CD4-positive, CD25-positive, alpha-beta regulatory T cell (primary cell): ENCODE results near the gene TEX11. TPM values are rescaled to one million over a fixed set of nuclear protein-coding genes. Genes with fewer than 3 reads are reported as not detected.
"Not testable (repeated sequence)": the region's sequence is repeated elsewhere in the genome, so short reads cannot be mapped to it uniquely, and the experiment has no call there.

ENCODE experiments used
- ATAC-seq, 2 donors: fragments of 150-1000 bp; cut with Tn5 transposase; one replicate each; pipeline ENCODE4 v1.10.0; 2021; ENCODE audit warnings: low read depth in 2 of 2, moderate number of reproducible peaks in 2 of 2, moderate library complexity in 1 of 2
- DNase-seq, 3 donors: peaks; one replicate each; pipeline versions ENCODE4 v3.0.0 to v3.0.0-alpha.2; 2012 to 2022; ENCODE audit warnings: mixed read lengths in 1 of 3
- H3K27ac ChIP-seq: one replicate; pipeline ENCODE4 v1.7.0; 2013; ENCODE audit warnings: mild to moderate bottlenecking, low read length; ENCODE audit not compliant: insufficient read depth, poor library complexity, severe bottlenecking
- H3K27me3 ChIP-seq: one replicate; pipeline ENCODE4 v1.7.0; 2013; ENCODE audit warnings: low read length; ENCODE audit not compliant: control insufficient read depth, insufficient read depth
- H3K36me3 ChIP-seq: one replicate; pipeline ENCODE4 v1.7.0; 2013; ENCODE audit warnings: mild to moderate bottlenecking, low read length, moderate library complexity; ENCODE audit not compliant: control insufficient read depth, insufficient read depth
- H3K4me1 ChIP-seq: 2 replicates; pipeline ENCODE4 v1.7.0; 2013; ENCODE audit warnings: mild to moderate bottlenecking, low read length; ENCODE audit not compliant: insufficient read depth, control insufficient read depth, poor library complexity, severe bottlenecking
- H3K4me3 ChIP-seq: one replicate; pipeline ENCODE4 v1.7.0; 2013; ENCODE audit warnings: low read depth, mild to moderate bottlenecking, low read length, moderate library complexity
- H3K9me3 ChIP-seq, 2 experiments: 1 replicate in 1 of 2; 2 replicates in 1 of 2; pipeline ENCODE4 v1.7.0; 2013; ENCODE audit warnings: low read length in 2 of 2, mild to moderate bottlenecking in 1 of 2, moderate library complexity in 1 of 2; ENCODE audit not compliant: control insufficient read depth in 2 of 2
- H3K27ac Mint-ChIP-seq, 3 donors: one replicate each; pipeline ENCODE4 v1.8.0; 2020 to 2022; ENCODE audit warnings: mild to moderate bottlenecking in 3 of 3, mixed read lengths in 3 of 3, moderate library complexity in 2 of 3
- H3K27me3 Mint-ChIP-seq: one replicate; pipeline ENCODE4 v1.8.0; 2022; ENCODE audit warnings: mild to moderate bottlenecking, mixed read lengths
- H3K36me3 Mint-ChIP-seq: one replicate; pipeline ENCODE4 v1.8.0; 2020; ENCODE audit warnings: mixed read lengths
- H3K4me1 Mint-ChIP-seq, 4 donors: one replicate each; pipeline ENCODE4 v1.8.0; 2020 to 2022; ENCODE audit warnings: mixed read lengths in 4 of 4, mild to moderate bottlenecking in 1 of 4
- H3K4me3 Mint-ChIP-seq, 4 donors: one replicate each; pipeline ENCODE4 v1.8.0; 2020 to 2022; ENCODE audit warnings: mild to moderate bottlenecking in 4 of 4, mixed read lengths in 4 of 4, moderate library complexity in 3 of 4
- H3K9me3 Mint-ChIP-seq, 7 donors: one replicate each; pipeline ENCODE4 v1.8.0; 2020 to 2022; ENCODE audit warnings: mixed read lengths in 7 of 7, mild to moderate bottlenecking in 3 of 7, moderate library complexity in 2 of 7
- polyA plus RNA-seq, 4 donors: library from polyadenylated mRNA; unstranded; fragments of 300-500 nt; fragmentation: Illumina TruSeq; gene quantifications; one replicate each; pipeline ENCODE4 v1.2.3, GENCODE V29; 2021
- total RNA-seq: library from RNA; stranded (reverse); gene quantifications from one replicate; pipeline ENCODE4 v1.2.3, GENCODE V29; 2022

Gene TEX11
- total and polyA plus RNA-seq, 5 donors from 2014 or later: not detected

DNA sequence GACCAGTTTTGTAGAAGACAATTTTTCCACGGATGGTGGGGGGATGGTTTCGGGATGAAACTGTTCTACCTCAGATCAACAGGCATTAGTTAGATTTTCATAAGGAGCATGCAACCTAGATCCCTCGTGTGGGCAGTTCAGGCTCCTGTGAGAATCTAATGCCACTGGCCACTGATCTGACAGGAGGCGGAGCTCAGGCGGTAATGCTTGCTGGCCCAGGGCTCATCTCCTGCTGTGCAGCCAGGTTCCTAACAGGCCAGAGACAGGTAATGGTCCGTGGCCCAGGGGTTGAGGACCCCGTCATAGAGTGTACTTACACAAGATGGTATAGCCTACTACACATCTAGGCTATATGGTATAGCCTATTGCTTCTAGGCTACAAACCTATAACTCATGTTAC is 7.0 kb downstream of the TEX11 start:
- H3K9me3 Mint-ChIP-seq: peaks cover 0 to 4% (median 0%) of the 10 kb centered on the region in 7 donors
- DNase-seq: no peak
- H3K27ac Mint-ChIP-seq: no peak overlapping the region
- no peak for ATAC-seq
- Histone ChIP-seq H3K4me1 (no peaks in the 10 kb centered on the region), H3K27me3 (no peaks in the 10 kb centered on the region), H3K36me3 (no peaks in the 10 kb centered on the region), H3K27ac (no peak overlapping the region), H3K9me3 (no peaks in the 10 kb centered on the region), H3K4me3 (no peak overlapping the region)
- peaks cover 4% of the 10 kb centered on the region for H3K27me3 Mint-ChIP-seq
- H3K4me1 Mint-ChIP-seq: no peaks in the 10 kb centered on the region
- no peaks in the 10 kb centered on the region for H3K36me3 Mint-ChIP-seq
- no peak overlapping the region for H3K4me3 Mint-ChIP-seq

GRCh38 chrX:70890441-70890840 is 18.1 kb downstream of the TEX11 start:
- not testable (repeated sequence) for H3K9me3 ChIP-seq, H3K36me3 Mint-ChIP-seq, H3K9me3 Mint-ChIP-seq, H3K4me1 ChIP-seq, H3K4me1 Mint-ChIP-seq, H3K27me3 ChIP-seq, H3K4me3 Mint-ChIP-seq, ATAC-seq, H3K4me3 ChIP-seq, H3K27ac ChIP-seq, H3K27ac Mint-ChIP-seq, DNase-seq, H3K36me3 ChIP-seq
- H3K27me3 Mint-ChIP-seq: peaks cover 31% of the 10 kb centered on the region

- DNase-seq (no peak), ATAC-seq (no peak)
- no peaks in the 10 kb centered on the region for H3K27me3 ChIP-seq
- no peaks in the 10 kb centered on the region for H3K36me3 Mint-ChIP-seq
- H3K27ac Mint-ChIP-seq: no peak overlapping the region
- H3K4me3 ChIP-seq: no peak overlapping the region
- H3K4me3 Mint-ChIP-seq: no peak overlapping the region
- H3K9me3 ChIP-seq: no peaks in the 10 kb centered on the region
- H3K4me1 ChIP-seq: no peaks in the 10 kb centered on the region
- H3K36me3 ChIP-seq: no peaks in the 10 kb centered on the region
- H3K27ac ChIP-seq: no peak overlapping the region
- peaks cover 5% of the 10 kb centered on the region for H3K27me3 Mint-ChIP-seq
- H3K9me3 Mint-ChIP-seq: no peaks in the 10 kb centered on the region
- H3K4me1 Mint-ChIP-seq: peaks cover 0 to 2% (median 0%) of the 10 kb centered on the region in 4 donors
Measured at GRCh38 chrX:70878902-70879301, 29.6 kb downstream of the TEX11 start.

- ATAC-seq: no peak
- Histone ChIP-seq H3K4me1 (no peaks in the 10 kb centered on the region), H3K27ac (no peak overlapping the region), H3K4me3 (no peak overlapping the region), H3K9me3 (no peaks in the 10 kb centered on the region), H3K36me3 (no peaks in the 10 kb centered on the region), H3K27me3 (peaks cover 2% of the 10 kb centered on the region)
- Mint-ChIP-seq H3K9me3 (no peaks in the 10 kb centered on the region), H3K4me3 (no peak overlapping the region), H3K27me3 (no peaks in the 10 kb centered on the region), H3K4me1 (no peaks in the 10 kb centered on the region), H3K36me3 (no peaks in the 10 kb centered on the region), H3K27ac (no peak overlapping the region)
- DNase-seq: no peak
Measured at GRCh38 chrX:70852294-70852693, 56.2 kb downstream of the TEX11 start.

GRCh38 chrX:70844081-70844480 is 64.4 kb downstream of the TEX11 start:
- not testable (repeated sequence) for H3K27ac Mint-ChIP-seq, H3K9me3 ChIP-seq, H3K9me3 Mint-ChIP-seq, H3K4me3 ChIP-seq, H3K27me3 Mint-ChIP-seq, ATAC-seq, H3K4me1 Mint-ChIP-seq, DNase-seq, H3K27me3 ChIP-seq, H3K4me3 Mint-ChIP-seq, H3K36me3 ChIP-seq, H3K27ac ChIP-seq, H3K36me3 Mint-ChIP-seq, H3K4me1 ChIP-seq

- not testable (repeated sequence) for H3K36me3 ChIP-seq, H3K4me3 ChIP-seq, H3K27me3 ChIP-seq, H3K4me1 Mint-ChIP-seq, DNase-seq, H3K9me3 ChIP-seq, H3K27me3 Mint-ChIP-seq, H3K4me3 Mint-ChIP-seq, H3K27ac ChIP-seq, H3K27ac Mint-ChIP-seq, H3K9me3 Mint-ChIP-seq, H3K36me3 Mint-ChIP-seq, H3K4me1 ChIP-seq, ATAC-seq
Measured at GRCh38 chrX:70843620-70844019, 64.9 kb downstream of the TEX11 start.

GRCh38 chrX:70834589-70834988 is 73.9 kb downstream of the TEX11 start:
- Mint-ChIP-seq H3K9me3 (peaks cover 0 to 4% (median 0%) of the 10 kb centered on the region in 7 donors), H3K27me3 (peaks cover 12% of the 10 kb centered on the region), H3K4me1 (no peaks in the 10 kb centered on the region), H3K36me3 (no peaks in the 10 kb centered on the region), H3K27ac (no peak overlapping the region), H3K4me3 (no peak overlapping the region)
- no peak for ATAC-seq
- Histone ChIP-seq H3K4me3 (no peak overlapping the region), H3K27me3 (no peaks in the 10 kb centered on the region), H3K9me3 (no peaks in the 10 kb centered on the region), H3K4me1 (no peaks in the 10 kb centered on the region), H3K36me3 (no peaks in the 10 kb centered on the region), H3K27ac (no peak overlapping the region)
- DNase-seq: no peak

DNA sequence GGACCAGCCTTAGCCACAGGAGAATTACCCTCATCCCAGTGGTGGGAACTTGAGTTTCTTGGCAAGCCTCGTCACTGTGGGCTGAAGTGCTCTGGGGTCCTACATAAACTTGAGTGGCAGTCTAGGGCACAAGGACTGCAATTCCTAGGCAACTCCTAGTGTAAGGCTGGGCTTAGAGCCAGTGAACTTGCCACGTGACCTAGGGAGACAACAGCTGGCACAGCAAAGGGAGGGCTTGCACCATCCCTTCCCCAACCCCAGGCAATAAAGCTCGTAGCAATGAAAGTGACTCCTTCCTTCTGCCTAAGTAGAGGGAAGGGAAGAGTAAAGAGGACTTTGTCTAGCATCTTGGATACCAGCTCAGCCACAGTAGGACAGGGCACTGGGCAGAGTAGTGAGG is 81.8 kb downstream of the TEX11 start:
- Histone ChIP-seq H3K27me3 (no peaks in the 10 kb centered on the region), H3K9me3 (no peaks in the 10 kb centered on the region), H3K36me3 (no peaks in the 10 kb centered on the region), H3K27ac (no peak overlapping the region), H3K4me1 (no peaks in the 10 kb centered on the region), H3K4me3 (no peak overlapping the region)
- DNase-seq: no peak
- ATAC-seq: no peak
- H3K4me1 Mint-ChIP-seq: no peaks in the 10 kb centered on the region
- no peak overlapping the region for H3K4me3 Mint-ChIP-seq
- no peak overlapping the region for H3K27ac Mint-ChIP-seq
- peaks cover 15% of the 10 kb centered on the region for H3K27me3 Mint-ChIP-seq
- no peaks in the 10 kb centered on the region for H3K36me3 Mint-ChIP-seq
- no peaks in the 10 kb centered on the region for H3K9me3 Mint-ChIP-seq
